GM19193 (cell line): ENCODE data around the gene GRIK2.

Source experiments
- POLR2A ChIP-seq: IDR thresholded peaks from 4 replicates; pipeline ENCODE4 v1.6.1; 2011; ENCODE audit not compliant: insufficient read depth, insufficient read length; ENCODE audit errors: extremely low read depth

The GRIK2 gene

GRCh38 chr6:101489456-101489855 lies 95.9 kb downstream of the GRIK2 start:
- TF ChIP-seq POLR2A, result no peak

- TF ChIP-seq POLR2A, result no peak
Observed at GRCh38 chr6:101490857-101491256, 97.3 kb downstream of the GRIK2 start.

- TF ChIP-seq POLR2A, result no peak
Observed at GRCh38 chr6:101502818-101503217, 109.3 kb downstream of the GRIK2 start.

GRCh38 chr6:101509536-101509935 lies 116.0 kb downstream of the GRIK2 start:
- TF ChIP-seq POLR2A, result no peak

- no peak for TF ChIP-seq POLR2A
Observed at GRCh38 chr6:101513181-101513580, 119.7 kb downstream of the GRIK2 start.

- no peak for TF ChIP-seq POLR2A
Observed at GRCh38 chr6:101516578-101516977, 123.1 kb downstream of the GRIK2 start.

GRCh38 chr6:101517632-101518031 lies 124.1 kb downstream of the GRIK2 start:
- no peak for TF ChIP-seq POLR2A

- TF ChIP-seq POLR2A, result no peak
Observed at GRCh38 chr6:101522254-101522653, 128.7 kb downstream of the GRIK2 start.

GRCh38 chr6:101527467-101527866 lies 134.0 kb downstream of the GRIK2 start:
- no peak for TF ChIP-seq POLR2A

- no peak for TF ChIP-seq POLR2A
Observed at GRCh38 chr6:101528801-101529200, 135.3 kb downstream of the GRIK2 start.

GRCh38 chr6:101531538-101531937 lies 138.0 kb downstream of the GRIK2 start:
- no peak for TF ChIP-seq POLR2A

GRCh38 chr6:101534386-101534785 lies 140.9 kb downstream of the GRIK2 start:
- TF ChIP-seq POLR2A, result no peak

GRCh38 chr6:101534821-101535220 lies 141.3 kb downstream of the GRIK2 start:
- TF ChIP-seq POLR2A, result no peak

GRCh38 chr6:101537753-101538316 lies 144.3 kb downstream of the GRIK2 start:
- no peak for TF ChIP-seq POLR2A

GRCh38 chr6:101539510-101540245 lies 146.2 kb downstream of the GRIK2 start:
- TF ChIP-seq POLR2A, result no peak

GRCh38 chr6:101541894-101542293 lies 148.4 kb downstream of the GRIK2 start:
- TF ChIP-seq POLR2A, result no peak
